ENCODE results near the gene PSMD11.

DNA sequence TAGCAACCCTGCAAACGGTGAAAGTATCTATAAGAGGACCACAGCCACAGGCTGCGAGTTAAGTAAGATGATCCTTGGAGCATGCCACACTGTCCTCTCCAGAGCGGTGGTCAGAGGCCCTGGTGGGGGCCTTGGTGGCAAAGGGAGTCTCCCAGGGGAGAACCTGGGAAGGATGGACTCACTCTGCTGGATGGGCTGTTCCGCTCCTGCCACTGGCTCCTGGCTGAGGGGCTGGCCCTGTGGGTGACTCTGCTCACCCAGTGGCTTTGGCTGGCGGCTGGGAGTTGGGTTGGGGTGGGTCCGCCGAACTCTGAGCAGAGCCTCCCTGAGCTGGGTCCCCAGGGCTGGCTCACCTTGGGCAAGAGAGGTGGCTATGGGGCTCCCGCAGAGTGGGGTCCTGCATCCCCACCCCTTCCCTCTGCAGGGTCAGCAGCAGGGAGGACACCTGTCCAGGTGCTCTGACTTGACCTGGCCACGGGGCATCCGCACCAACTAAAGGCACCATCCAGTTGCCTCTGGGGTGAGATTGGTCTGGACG lies 49.7 kb downstream of the PSMD11 start:
- TF ChIP-seq, protein P1, sequence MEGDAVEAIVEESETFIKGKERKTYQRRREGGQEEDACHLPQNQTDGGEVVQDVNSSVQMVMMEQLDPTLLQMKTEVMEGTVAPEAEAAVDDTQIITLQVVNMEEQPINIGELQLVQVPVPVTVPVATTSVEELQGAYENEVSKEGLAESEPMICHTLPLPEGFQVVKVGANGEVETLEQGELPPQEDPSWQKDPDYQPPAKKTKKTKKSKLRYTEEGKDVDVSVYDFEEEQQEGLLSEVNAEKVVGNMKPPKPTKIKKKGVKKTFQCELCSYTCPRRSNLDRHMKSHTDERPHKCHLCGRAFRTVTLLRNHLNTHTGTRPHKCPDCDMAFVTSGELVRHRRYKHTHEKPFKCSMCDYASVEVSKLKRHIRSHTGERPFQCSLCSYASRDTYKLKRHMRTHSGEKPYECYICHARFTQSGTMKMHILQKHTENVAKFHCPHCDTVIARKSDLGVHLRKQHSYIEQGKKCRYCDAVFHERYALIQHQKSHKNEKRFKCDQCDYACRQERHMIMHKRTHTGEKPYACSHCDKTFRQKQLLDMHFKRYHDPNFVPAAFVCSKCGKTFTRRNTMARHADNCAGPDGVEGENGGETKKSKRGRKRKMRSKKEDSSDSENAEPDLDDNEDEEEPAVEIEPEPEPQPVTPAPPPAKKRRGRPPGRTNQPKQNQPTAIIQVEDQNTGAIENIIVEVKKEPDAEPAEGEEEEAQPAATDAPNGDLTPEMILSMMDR (conservative IDR thresholded peaks at IDR 0.05; ENCODE audit: low read length), result no peak
- no peak for TF ChIP-seq EZH2phosphoT487 (IDR thresholded peaks at IDR 0.05; ENCODE audit: borderline replicate concordance, low read depth, low read length)

Measured in OCI-LY7 (cell line).